CD14-positive monocyte (primary cell): Measurements from ENCODE around the gene SFTPD. TPM values are rescaled to one million over a fixed set of nuclear protein-coding genes. Genes with fewer than 3 reads are reported as not detected.
A peak's percentile ranks its signal among the peaks of the same experiment; 100 is the strongest.

ENCODE experiments used
- DNase-seq, 3 donors: peaks; one replicate each; pipeline ENCODE4 v3.0.0-alpha.2; 2011 to 2022
- H2AFZ ChIP-seq: 2 replicates; pipeline ENCODE4 v1.6.0; 2012; ENCODE audit warnings: mild to moderate bottlenecking, low read depth, low read length, inconsistent platforms; ENCODE audit not compliant: insufficient read depth, poor library complexity, severe bottlenecking
- H3K27ac ChIP-seq, 2 donors: 1 replicate in 1 of 2; 2 replicates in 1 of 2; pipeline ENCODE4 v1.5.1; 2012 to 2013; ENCODE audit warnings: low read length in 2 of 2, control low read depth in 1 of 2, inconsistent platforms in 1 of 2, low read depth in 1 of 2, mild to moderate bottlenecking in 1 of 2
- H3K27me3 ChIP-seq, 2 donors: one replicate each; pipeline versions ENCODE4 v1.6.0 to v1.6.1; 2011 to 2013; ENCODE audit warnings: low read length in 2 of 2; ENCODE audit not compliant: control insufficient read depth in 2 of 2, insufficient read depth in 2 of 2
- H3K36me3 ChIP-seq, 2 donors: replicated peaks in 1 of 2; 1 replicate in 1 of 2; 2 replicates in 1 of 2; pipeline versions ENCODE4 v1.5.1 to v1.6.1; 2012 to 2013; ENCODE audit warnings: low read length in 2 of 2, control low read depth in 1 of 2, inconsistent platforms in 1 of 2, mild to moderate bottlenecking in 1 of 2; ENCODE audit not compliant: insufficient read depth in 2 of 2, control insufficient read depth in 1 of 2
- H3K4me1 ChIP-seq, 2 donors: 1 replicate in 1 of 2; 2 replicates in 1 of 2; pipeline versions ENCODE4 v1.5.1 to v1.6.1; 2012 to 2013; ENCODE audit warnings: low read length in 2 of 2, control low read depth in 1 of 2, inconsistent platforms in 1 of 2, mild to moderate bottlenecking in 1 of 2, moderate library complexity in 1 of 2; ENCODE audit not compliant: insufficient read depth in 2 of 2, control insufficient read depth in 1 of 2
- H3K4me2 ChIP-seq: replicated peaks from 2 replicates; pipeline ENCODE3; 2012; ENCODE audit warnings: low read length, moderate library complexity, mild to moderate bottlenecking; ENCODE audit not compliant: poor library complexity, severe bottlenecking; ENCODE audit errors: extremely low read depth
- H3K4me3 ChIP-seq, 3 experiments: fragments of 200-600 bp in 1 of 3; sonication (generic) in 1 of 3; replicated peaks in 1 of 3; 1 replicate in 2 of 3; 2 replicates in 1 of 3; pipeline ENCODE4 v1.5.1; 2011 to 2013; ENCODE audit warnings: low read length in 3 of 3, mild to moderate bottlenecking in 3 of 3, control low read depth in 2 of 3, low read depth in 2 of 3, inconsistent platforms in 1 of 3, moderate library complexity in 1 of 3
- H3K79me2 ChIP-seq: 2 replicates; pipeline ENCODE4 v1.6.0; 2012; ENCODE audit warnings: mild to moderate bottlenecking, control low read depth, inconsistent platforms, low read length, moderate library complexity; ENCODE audit not compliant: insufficient read depth
- H3K9ac ChIP-seq: 2 replicates; pipeline ENCODE4 v1.6.0; 2017; ENCODE audit warnings: low read length, mild to moderate bottlenecking; ENCODE audit not compliant: insufficient read depth, poor library complexity, severe bottlenecking
- H3K9me3 ChIP-seq, 2 donors: replicated peaks in 1 of 2; 1 replicate in 1 of 2; 2 replicates in 1 of 2; pipeline versions ENCODE4 v1.5.1 to v1.6.1; 2012 to 2013; ENCODE audit warnings: low read length in 2 of 2, control low read depth in 1 of 2; ENCODE audit not compliant: control insufficient read depth in 1 of 2, insufficient read depth in 1 of 2
- H4K20me1 ChIP-seq: 2 replicates; pipeline ENCODE4 v1.6.0; 2012; ENCODE audit warnings: mild to moderate bottlenecking, low read length, control low read depth, moderate library complexity; ENCODE audit not compliant: insufficient read depth
- H3K27ac Mint-ChIP-seq, 7 donors: one replicate each; pipeline ENCODE4 v1.8.0; 2020; ENCODE audit warnings: mild to moderate bottlenecking in 7 of 7, mixed read lengths in 7 of 7, moderate library complexity in 6 of 7, inconsistent platforms in 2 of 7
- H3K27me3 Mint-ChIP-seq, 3 donors: one replicate each; pipeline ENCODE4 v1.8.0; 2021 to 2022; ENCODE audit warnings: low read depth in 3 of 3, mild to moderate bottlenecking in 3 of 3, mixed read lengths in 3 of 3, moderate library complexity in 3 of 3, inconsistent platforms in 1 of 3
- H3K36me3 Mint-ChIP-seq, 2 donors: one replicate each; pipeline ENCODE4 v1.8.0; 2020; ENCODE audit warnings: mixed read lengths in 2 of 2, inconsistent platforms in 1 of 2, mild to moderate bottlenecking in 1 of 2
- H3K4me1 Mint-ChIP-seq: one replicate; pipeline ENCODE4 v1.8.0; 2020; ENCODE audit warnings: mild to moderate bottlenecking, mixed read lengths
- H3K4me3 Mint-ChIP-seq, 2 donors: one replicate each; pipeline ENCODE4 v1.8.0; 2020; ENCODE audit warnings: mild to moderate bottlenecking in 2 of 2, mixed read lengths in 2 of 2, moderate library complexity in 1 of 2
- H3K9me3 Mint-ChIP-seq, 7 donors: one replicate each; pipeline ENCODE4 v1.8.0; 2020 to 2022; ENCODE audit warnings: mixed read lengths in 7 of 7, mild to moderate bottlenecking in 6 of 7, moderate library complexity in 6 of 7, inconsistent platforms in 2 of 7
- CTCF ChIP-seq: fragments of 200-600 bp; IDR thresholded peaks from one replicate; pipeline ENCODE4 v1.8.0; 2022; ENCODE audit warnings: antibody characterized with exemption, mild to moderate bottlenecking
- WGBS: methylation state at CpG from one replicate; pipeline ENCODE4 v1.1.5; 2013; ENCODE audit warnings: missing lambda C conversion rate; ENCODE audit not compliant: insufficient coverage; 5-methylcytosine and 5-hydroxymethylcytosine counted together
- intact Hi-C, 2 donors: fragments of 100-400 bp; cut with micrococcal nuclease; formaldehyde crosslinking; loops; one replicate each; pipeline versions ENCODE4 v1.15.0 to v1.15.1; 2023
- polyA plus RNA-seq, 3 donors: library from polyadenylated mRNA; depleted of rRNA in 1 of 3; unstranded in 2 of 3; stranded (reverse) in 1 of 3; fragments of 300-500 nt in 2 of 3; fragments of >200 nt in 1 of 3; fragmentation: Illumina TruSeq in 2 of 3; gene quantifications; 1 replicate in 2 of 3; 2 replicates in 1 of 3; pipeline ENCODE4 v1.2.3, GENCODE V29; 2012 to 2021

SFTPD gene
- polyA plus RNA-seq, 3 donors = 0.84 to 1.4 (median 1.2) TPM

- no peak overlapping the region for H3K27ac ChIP-seq
- Mint-ChIP-seq H3K4me1 (peaks cover 20% of the 10 kb centered on the region), H3K27me3 (peaks cover 55 to 69% (median 63%) of the 10 kb centered on the region in 3 donors), H3K27ac (no peak overlapping the region), H3K4me3 (peak overlapping the region; percentile 77 to 84), H3K36me3 (peaks cover 2 to 4% of the 10 kb centered on the region in 2 donors), H3K9me3 (peaks cover 0 to 8% (median 4%) of the 10 kb centered on the region in 7 donors)
- no peak overlapping the region for H3K9ac ChIP-seq
- no peaks in the 10 kb centered on the region for H3K79me2 ChIP-seq
- H3K27me3 ChIP-seq = peaks cover 22 to 54% of the 10 kb centered on the region in 2 donors
- peak overlapping the region; percentile 92 for H2AFZ ChIP-seq
- intact Hi-C loops = no loop called here
- TF ChIP-seq CTCF = no peak
- H3K9me3 ChIP-seq = no peaks in the 10 kb centered on the region
- no peaks in the 10 kb centered on the region for H4K20me1 ChIP-seq
- peaks cover 15 to 26% of the 10 kb centered on the region in 2 donors for H3K4me1 ChIP-seq
- peak overlapping the region; percentile 96 for H3K4me2 ChIP-seq
- H3K36me3 ChIP-seq = no peaks in the 10 kb centered on the region
- peak in 1 of 3 donors; percentile 15 for DNase-seq
- WGBS = 49% methylated on average over 26 of the region's 40 CpGs
- peak overlapping the region in 2 of 3 experiments; percentile 32 to 83 for H3K4me3 ChIP-seq
These were observed 34.5 kb upstream of the SFTPD start for GRCh38 chr10:79983286-79983909.

GRCh38 chr10:79982861-79983260 lies 34.0 kb upstream of the SFTPD start:
- no peak overlapping the region for H3K27ac Mint-ChIP-seq
- H3K4me2 ChIP-seq = peak overlapping the region; percentile 96
- peaks cover 55 to 69% (median 61%) of the 10 kb centered on the region in 3 donors for H3K27me3 Mint-ChIP-seq

More at GRCh38 chr10:79982861-79983260, 34.0 kb upstream of the SFTPD start:
- 23% methylated on average over 8 of the region's 11 CpGs for WGBS
- H3K4me1 Mint-ChIP-seq = peaks cover 20% of the 10 kb centered on the region
- Histone ChIP-seq H4K20me1 (no peaks in the 10 kb centered on the region), H3K4me1 (peaks cover 15 to 26% of the 10 kb centered on the region in 2 donors), H3K27me3 (peaks cover 22 to 54% of the 10 kb centered on the region in 2 donors), H3K27ac (no peak overlapping the region), H3K9me3 (no peaks in the 10 kb centered on the region), H3K36me3 (no peaks in the 10 kb centered on the region), H2AFZ (peak overlapping the region; percentile 92), H3K9ac (no peak overlapping the region), H3K79me2 (no peaks in the 10 kb centered on the region), H3K4me3 (peak overlapping the region in 2 of 3 experiments; percentile 32 to 83)
- TF ChIP-seq CTCF = no peak
- H3K4me3 Mint-ChIP-seq = peak overlapping the region; percentile 77 to 84
- intact Hi-C loops = no loop called here
- peaks cover 2 to 4% of the 10 kb centered on the region in 2 donors for H3K36me3 Mint-ChIP-seq
- peaks cover 0 to 5% (median 0%) of the 10 kb centered on the region in 7 donors for H3K9me3 Mint-ChIP-seq
- DNase-seq = no peak
